Fibroblast of lung (primary cell): ENCODE measurements around the gene TMEM8B. TPM values are rescaled to one million over a fixed set of nuclear protein-coding genes. Genes with fewer than 3 reads are reported as not detected.

ENCODE experiments used
- DNase-seq, 2 donors: peaks; one replicate each; pipeline versions ENCODE4 v3.0.0 to v3.0.0-alpha.2; 2010; ENCODE audit warnings: low read depth in 2 of 2
- H2AFZ ChIP-seq: 2 replicates; pipeline ENCODE4 v1.5.1; 2012; ENCODE audit warnings: low read length, control low read depth, inconsistent platforms
- H3K27ac ChIP-seq: 2 replicates; pipeline ENCODE4 v1.5.1; 2011; ENCODE audit warnings: low read length, control low read depth; ENCODE audit not compliant: insufficient read depth
- H3K27me3 ChIP-seq: 2 replicates; pipeline ENCODE4 v1.5.1; 2011; ENCODE audit warnings: mild to moderate bottlenecking, low read length; ENCODE audit not compliant: control insufficient read depth, insufficient read depth
- H3K36me3 ChIP-seq: 2 replicates; pipeline ENCODE4 v1.5.1; 2011; ENCODE audit warnings: low read length; ENCODE audit not compliant: control insufficient read depth, insufficient read depth
- H3K4me1 ChIP-seq: 2 replicates; pipeline ENCODE4 v1.5.1; 2011; ENCODE audit warnings: low read length; ENCODE audit not compliant: control insufficient read depth, insufficient read depth; ENCODE audit errors: extremely low read depth
- H3K4me2 ChIP-seq: 2 replicates; pipeline ENCODE4 v1.5.1; 2011; ENCODE audit warnings: low read length, control low read depth; ENCODE audit not compliant: insufficient read depth; ENCODE audit errors: extremely low read depth
- H3K4me3 ChIP-seq, 4 experiments: fragments of 200-600 bp in 1 of 4; sonication (generic) in 1 of 4; replicated peaks in 1 of 4; 2 replicates each; pipeline ENCODE4 v1.5.1; 2011 to 2016; ENCODE audit warnings: low read length in 4 of 4, low read depth in 3 of 4, mild to moderate bottlenecking in 3 of 4, control low read depth in 2 of 4, inconsistent platforms in 1 of 4, mixed read lengths in 1 of 4; ENCODE audit not compliant: insufficient read depth in 1 of 4; ENCODE audit errors: control extremely low read depth in 1 of 4
- H3K79me2 ChIP-seq: 2 replicates; pipeline ENCODE4 v1.5.1; 2012; ENCODE audit warnings: mild to moderate bottlenecking, low read length, inconsistent platforms; ENCODE audit not compliant: control insufficient read depth, insufficient read depth
- H3K9ac ChIP-seq: 2 replicates; pipeline ENCODE4 v1.5.1; 2011; ENCODE audit warnings: mild to moderate bottlenecking, low read length, control low read depth; ENCODE audit not compliant: insufficient read depth
- H3K9me3 ChIP-seq: 2 replicates; pipeline ENCODE4 v1.5.1; 2012; ENCODE audit warnings: low read depth, low read length; ENCODE audit not compliant: control insufficient read depth, insufficient read depth
- H4K20me1 ChIP-seq: 2 replicates; pipeline ENCODE4 v1.5.1; 2011; ENCODE audit warnings: low read length; ENCODE audit not compliant: control insufficient read depth, insufficient read depth; ENCODE audit errors: extremely low read depth
- CTCF ChIP-seq, 2 donors: IDR thresholded peaks in 1 of 2; conservative IDR thresholded peaks in 1 of 2; 1 replicate in 1 of 2; 2 replicates in 1 of 2; pipeline ENCODE4 v1.5.1; 2011 to 2012; ENCODE audit warnings: low read length in 2 of 2, control low read depth in 1 of 2, inconsistent platforms in 1 of 2, low read depth in 1 of 2, mild to moderate bottlenecking in 1 of 2
- EZH2 ChIP-seq: IDR thresholded peaks from 2 replicates; pipeline ENCODE4 v1.5.1; 2012; ENCODE audit warnings: low read length, control low read depth, mild to moderate bottlenecking; ENCODE audit errors: missing control alignments
- polyA plus RNA-seq, 2 donors: library from polyadenylated mRNA; depleted of rRNA in 1 of 2; stranded (reverse) in 1 of 2; unstranded in 1 of 2; fragments of >200 nt; gene quantifications; 2 replicates each; pipeline ENCODE4 v1.2.1, GENCODE V29; 2011 to 2012; ENCODE audit warnings: missing spikeins in 1 of 2
- total RNA-seq: library from RNA; depleted of rRNA; stranded (reverse); fragments of >200 nt; gene quantifications from 2 replicates; pipeline ENCODE4 v1.2.1, GENCODE V29; 2014

TMEM8B gene
- total and polyA plus RNA-seq, 2 donors (not counting 1 experiment from before 2014, with no cell fraction given) = 2.7 to 3.0 TPM

GRCh38 chr9:35858458-35858857 is 29.4 kb downstream of the TMEM8B start:
- Histone ChIP-seq H2AFZ (no peak overlapping the region), H3K9ac (no peak overlapping the region), H3K27ac (no peak overlapping the region), H3K4me3 (no peak overlapping the region), H3K9me3 (no peaks in the 10 kb centered on the region), H3K36me3 (no peaks in the 10 kb centered on the region), H3K27me3 (peaks cover 25% of the 10 kb centered on the region), H3K4me1 (no peaks in the 10 kb centered on the region), H3K4me2 (no peak overlapping the region), H4K20me1 (no peaks in the 10 kb centered on the region), H3K79me2 (no peaks in the 10 kb centered on the region)
- TF ChIP-seq EZH2 = no peak
- TF ChIP-seq CTCF (conservative IDR thresholded peaks at IDR 0.05 in 1 of 2, IDR thresholded peaks at IDR 0.05 in 1 of 2; ENCODE audit: low read depth in 1 of 2, low read length in 2 of 2) = no peak
- no peak for DNase-seq

DNA sequence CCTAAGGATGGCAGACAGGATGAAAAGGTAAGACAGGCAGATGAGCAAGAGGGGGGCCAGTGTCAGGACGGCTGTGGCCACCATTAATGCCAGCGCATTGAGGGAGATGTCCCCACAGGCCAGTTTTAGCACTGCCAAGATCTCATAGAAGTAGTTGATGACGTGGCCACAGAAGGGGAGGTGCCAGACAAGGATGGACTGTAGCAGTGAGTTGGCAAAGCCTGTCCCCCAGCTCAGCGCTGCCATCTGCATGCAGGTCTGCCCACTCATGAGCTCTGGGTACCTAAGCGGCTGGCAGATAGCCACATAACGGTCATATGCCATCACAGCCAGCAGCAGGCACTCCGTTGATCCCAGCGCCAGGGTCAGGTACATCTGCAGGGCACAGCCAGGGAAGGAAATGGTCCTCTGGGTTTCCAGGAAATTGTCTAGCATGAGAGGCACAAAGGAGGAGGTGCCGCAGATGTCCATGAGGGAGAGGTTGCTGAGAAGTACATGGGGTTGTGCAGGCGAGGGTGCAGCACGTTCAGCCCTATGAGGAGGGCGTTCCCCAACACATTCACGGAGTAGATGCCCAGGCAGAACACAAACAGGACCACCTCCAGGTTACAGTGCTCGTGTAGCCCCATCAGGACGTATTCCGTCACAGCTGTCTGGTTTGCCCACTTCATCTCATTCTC is 30.4 kb downstream of the TMEM8B start:
- peak in 1 of 2 donors; percentile 2 for TF ChIP-seq CTCF (conservative IDR thresholded peaks at IDR 0.05 in 1 of 2, IDR thresholded peaks at IDR 0.05 in 1 of 2; ENCODE audit: low read depth in 1 of 2, low read length in 2 of 2)
- no peak for TF ChIP-seq EZH2
- H2AFZ ChIP-seq = no peak overlapping the region
- no peak overlapping the region for H3K4me2 ChIP-seq
- H3K36me3 ChIP-seq = no peaks in the 10 kb centered on the region
- peaks cover 30% of the 10 kb centered on the region for H3K27me3 ChIP-seq
- H3K4me1 ChIP-seq = no peaks in the 10 kb centered on the region
- DNase-seq = peak; percentile 4 to 21
- H3K9me3 ChIP-seq = no peaks in the 10 kb centered on the region
- no peak overlapping the region for H3K4me3 ChIP-seq
- no peaks in the 10 kb centered on the region for H4K20me1 ChIP-seq
- H3K27ac ChIP-seq = no peak overlapping the region
- no peaks in the 10 kb centered on the region for H3K79me2 ChIP-seq
- no peak overlapping the region for H3K9ac ChIP-seq

- no peaks in the 10 kb centered on the region for H3K9me3 ChIP-seq
- H3K36me3 ChIP-seq = no peaks in the 10 kb centered on the region
- H2AFZ ChIP-seq = no peak overlapping the region
- H3K79me2 ChIP-seq = no peaks in the 10 kb centered on the region
- no peak overlapping the region for H3K9ac ChIP-seq
- TF ChIP-seq CTCF (conservative IDR thresholded peaks at IDR 0.05 in 1 of 2, IDR thresholded peaks at IDR 0.05 in 1 of 2; ENCODE audit: low read depth in 1 of 2, low read length in 2 of 2) (no peak), EZH2 (no peak)
- DNase-seq = no peak
- no peak overlapping the region for H3K4me3 ChIP-seq
- no peak overlapping the region for H3K27ac ChIP-seq
- no peaks in the 10 kb centered on the region for H4K20me1 ChIP-seq
- peaks cover 30% of the 10 kb centered on the region for H3K27me3 ChIP-seq
- no peak overlapping the region for H3K4me2 ChIP-seq
- H3K4me1 ChIP-seq = no peaks in the 10 kb centered on the region
These were observed 30.9 kb downstream of the TMEM8B start for GRCh38 chr9:35859990-35860339.
